Measurements from ENCODE around the gene CEP85. TPM values are rescaled to one million over a fixed set of nuclear protein-coding genes. Genes with fewer than 3 reads are reported as not detected.
A peak's percentile ranks its signal among the peaks of the same experiment; 100 is the strongest.

The CEP85 gene
- total RNA-seq, 1 experiment from 2014 or later = 37.2 TPM

DNA sequence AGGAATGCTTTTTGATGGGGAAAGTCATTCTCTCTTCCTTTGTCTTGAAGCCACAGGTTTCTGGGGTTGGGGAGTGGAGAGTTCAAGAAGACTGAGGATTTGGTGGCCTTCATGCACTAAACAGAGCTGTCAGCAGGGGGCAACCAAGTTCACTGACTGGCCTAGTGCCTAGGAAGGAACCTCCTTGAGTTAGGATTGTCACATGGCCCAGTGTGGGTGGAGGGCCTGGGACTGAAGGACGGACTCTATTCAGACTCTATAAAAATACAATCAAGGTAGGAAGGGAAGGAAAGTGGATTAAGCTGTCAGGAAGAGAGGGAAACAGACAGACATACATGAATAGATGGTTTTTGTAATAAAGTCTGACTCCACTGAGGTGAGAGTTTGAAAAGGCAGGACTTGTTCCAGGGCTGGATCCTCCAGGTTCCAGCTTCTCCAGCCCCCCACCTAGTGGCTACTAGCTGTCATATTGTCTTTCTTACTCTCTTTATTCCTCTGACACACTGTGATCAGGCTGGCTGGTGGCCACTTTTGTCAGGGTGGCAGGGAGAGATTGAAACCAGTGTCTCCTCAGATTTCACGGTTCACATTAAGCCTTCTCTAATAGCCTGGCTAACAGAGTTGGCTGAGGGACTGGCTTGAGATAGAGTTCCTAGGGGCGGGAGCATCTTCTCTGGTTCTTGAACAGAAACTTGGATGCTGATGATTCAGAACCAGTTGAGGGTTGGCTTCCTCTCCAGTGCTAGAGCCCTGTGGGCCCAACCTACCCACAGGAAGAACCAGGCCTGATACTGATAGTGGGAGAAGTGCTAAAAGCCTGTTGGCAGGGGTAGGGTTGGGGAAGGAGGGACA lies 41.8 kb downstream of the CEP85 start:
- RAD21 ChIA-PET (ENCODE audit: low non-redundant PET in 1 of 2, low total read pairs in 2 of 2, uncharacterized antibody in 2 of 2, unreplicated experiment in 2 of 2) = interaction anchor here (0.7 to 1.1 kb wide), 3 partner anchors 46 to 141 kb away, joined by 3 to 4 read pairs (median 3); no protein-coding TSS in a partner anchor
- no peaks in the 10 kb centered on the region for H3K9me2 ChIP-seq (ENCODE audit: insufficient read depth)
- TF ChIP-seq RAD21 (IDR thresholded peaks at IDR 0.05; ENCODE audit: low read depth) (no peak), CTCF (IDR thresholded peaks at IDR 0.05 in 2 of 3, conservative IDR thresholded peaks at IDR 0.05 in 1 of 3; ENCODE audit: borderline replicate concordance in 1 of 3, insufficient read depth in 1 of 3, low read depth in 2 of 3, low read length in 2 of 3) (peak in 2 of 3 experiments; percentile 69 to 79; a peak in 4 of 6 replicates), FOSL1 (IDR thresholded peaks at IDR 0.05; ENCODE audit: low read depth) (no peak), TCF7L2 (IDR thresholded peaks at IDR 0.05; ENCODE audit: borderline replicate concordance, extremely low read depth, insufficient read depth, insufficient read length) (no peak)
- intact Hi-C loops (cut with micrococcal nuclease) = loop anchor here (1.0 to 5.0 kb wide), 3 partner anchors 45 to 239 kb away; no protein-coding TSS in a partner anchor
- peaks cover 12% of the 10 kb centered on the region for H3K79me2 ChIP-seq (ENCODE audit: insufficient read depth, low read length)
- H3K27ac ChIP-seq (ENCODE audit: low read depth, low read length) = peak overlapping the region; percentile 60
- H3K27me3 ChIP-seq (ENCODE audit: insufficient read depth, low read length) = no peaks in the 10 kb centered on the region
- H3K4me1 ChIP-seq (ENCODE audit: control insufficient read depth in 1 of 2, insufficient read depth in 2 of 2, low read length in 2 of 2) = peaks cover 27 to 63% of the 10 kb centered on the region in 2 experiments
- peaks cover 33 to 51% of the 10 kb centered on the region in 2 experiments for H3K36me3 ChIP-seq (ENCODE audit: control insufficient read depth in 1 of 2, insufficient read depth in 2 of 2, low read length in 2 of 2)
- CTCF ChIA-PET = interaction anchor here (0.6 to 3.9 kb wide), 24 partner anchors 8 to 240 kb away, joined by 3 to 47 read pairs (median 4); partner anchors contain the start of gene CEP85
- peak overlapping the region; percentile 32 for H3K9ac ChIP-seq (ENCODE audit: low read length)
- H3K9me3 ChIP-seq (ENCODE audit: control insufficient read depth in 1 of 2, insufficient read depth in 1 of 2, low read depth in 1 of 2, low read length in 2 of 2) = no peaks in the 10 kb centered on the region
- no peak overlapping the region for H2AFZ ChIP-seq (ENCODE audit: low read depth, low read length, poor library complexity, severe bottlenecking)
- no peaks in the 10 kb centered on the region for H4K20me1 ChIP-seq (ENCODE audit: insufficient read depth)
- BruUV-seq (replicated peaks) = no TSS peak
- peak overlapping the region; percentile 59 for H3K4me2 ChIP-seq (ENCODE audit: low read length)
- H3K4me3 ChIP-seq (replicated peaks in 1 of 2; ENCODE audit: low read depth in 1 of 2, low read length in 2 of 2) = no peak overlapping the region
- POLR2A ChIA-PET = interaction anchor here (1.2 kb wide), 1 partner anchor 9 kb away, joined by 4 read pairs; no protein-coding TSS in a partner anchor
- ATAC-seq = peak; percentile 56
- peak; percentile 80 for DNase-seq (ENCODE audit: low read depth, low spot score)
